PFSK-1 (cell line): ENCODE results near the gene VOPP1.

ENCODE experiments used
- FOXP2 ChIP-seq: optimal IDR thresholded peaks from 2 replicates; pipeline ENCODE3; 2011; ENCODE audit warnings: borderline replicate concordance, control low read depth, inconsistent platforms; ENCODE audit not compliant: insufficient read depth; ENCODE audit errors: extremely low read length, extremely low read depth
- POLR2AphosphoS5 ChIP-seq: IDR thresholded peaks from 2 replicates; pipeline ENCODE4 v1.6.1; 2012; ENCODE audit warnings: low read depth, mild to moderate bottlenecking, control low read depth, low read length, moderate library complexity
- SIN3A ChIP-seq: IDR thresholded peaks from 2 replicates; pipeline ENCODE4 v1.6.1; 2012; ENCODE audit warnings: mild to moderate bottlenecking, low read length, moderate library complexity, borderline replicate concordance; ENCODE audit not compliant: insufficient read depth
- TAF1 ChIP-seq: IDR thresholded peaks from 2 replicates; pipeline ENCODE4 v1.6.1; 2012; ENCODE audit warnings: low read length, control low read depth, borderline replicate concordance; ENCODE audit not compliant: insufficient read depth
- TF ChIP-seq, protein P1 (sequence below), 2 experiments: IDR thresholded peaks; 2 replicates each; pipeline versions ENCODE4 v1.6.1 to v1.8.0; 2011 to 2012; ENCODE audit warnings: low read depth in 2 of 2, low read length in 2 of 2, control low read depth in 1 of 2, inconsistent platforms in 1 of 2, mild to moderate bottlenecking in 1 of 2, moderate library complexity in 1 of 2; ENCODE audit not compliant: insufficient read depth in 1 of 2

DNA sequence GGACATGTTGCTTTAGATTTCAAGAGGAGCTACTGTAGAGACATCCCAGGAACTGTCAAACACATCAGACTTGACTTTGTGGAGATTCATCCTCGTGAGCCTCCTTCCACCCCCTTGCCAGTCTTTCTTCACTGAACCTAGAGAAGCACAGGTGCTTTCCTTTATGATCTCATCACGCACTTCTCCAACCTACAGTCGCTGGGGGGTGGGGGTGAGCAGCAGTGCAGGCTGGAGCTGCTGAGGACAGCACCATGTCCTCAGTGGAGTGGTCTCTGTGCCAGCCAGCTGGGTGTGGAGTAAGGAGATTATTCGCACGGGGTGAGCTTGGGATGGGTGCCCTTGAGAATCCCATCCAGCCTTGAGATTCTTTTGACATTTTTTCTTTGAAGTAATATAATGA, 88.1 kb downstream of the VOPP1 start:
- TF ChIP-seq POLR2AphosphoS5 (no peak), SIN3A (no peak), TAF1 (no peak), FOXP2 (no peak)
- TF ChIP-seq, protein P1, sequence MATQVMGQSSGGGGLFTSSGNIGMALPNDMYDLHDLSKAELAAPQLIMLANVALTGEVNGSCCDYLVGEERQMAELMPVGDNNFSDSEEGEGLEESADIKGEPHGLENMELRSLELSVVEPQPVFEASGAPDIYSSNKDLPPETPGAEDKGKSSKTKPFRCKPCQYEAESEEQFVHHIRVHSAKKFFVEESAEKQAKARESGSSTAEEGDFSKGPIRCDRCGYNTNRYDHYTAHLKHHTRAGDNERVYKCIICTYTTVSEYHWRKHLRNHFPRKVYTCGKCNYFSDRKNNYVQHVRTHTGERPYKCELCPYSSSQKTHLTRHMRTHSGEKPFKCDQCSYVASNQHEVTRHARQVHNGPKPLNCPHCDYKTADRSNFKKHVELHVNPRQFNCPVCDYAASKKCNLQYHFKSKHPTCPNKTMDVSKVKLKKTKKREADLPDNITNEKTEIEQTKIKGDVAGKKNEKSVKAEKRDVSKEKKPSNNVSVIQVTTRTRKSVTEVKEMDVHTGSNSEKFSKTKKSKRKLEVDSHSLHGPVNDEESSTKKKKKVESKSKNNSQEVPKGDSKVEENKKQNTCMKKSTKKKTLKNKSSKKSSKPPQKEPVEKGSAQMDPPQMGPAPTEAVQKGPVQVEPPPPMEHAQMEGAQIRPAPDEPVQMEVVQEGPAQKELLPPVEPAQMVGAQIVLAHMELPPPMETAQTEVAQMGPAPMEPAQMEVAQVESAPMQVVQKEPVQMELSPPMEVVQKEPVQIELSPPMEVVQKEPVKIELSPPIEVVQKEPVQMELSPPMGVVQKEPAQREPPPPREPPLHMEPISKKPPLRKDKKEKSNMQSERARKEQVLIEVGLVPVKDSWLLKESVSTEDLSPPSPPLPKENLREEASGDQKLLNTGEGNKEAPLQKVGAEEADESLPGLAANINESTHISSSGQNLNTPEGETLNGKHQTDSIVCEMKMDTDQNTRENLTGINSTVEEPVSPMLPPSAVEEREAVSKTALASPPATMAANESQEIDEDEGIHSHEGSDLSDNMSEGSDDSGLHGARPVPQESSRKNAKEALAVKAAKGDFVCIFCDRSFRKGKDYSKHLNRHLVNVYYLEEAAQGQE (IDR thresholded peaks at IDR 0.05; ENCODE audit: insufficient read depth in 1 of 2, low read depth in 2 of 2, low read length in 2 of 2), result no peak
